ENCODE data around the gene SCAF4.
A peak's percentile ranks its signal among the peaks of the same experiment; 100 is the strongest.
"Not testable (repeated sequence)": the region's sequence is repeated elsewhere in the genome, so short reads cannot be mapped to it uniquely, and the experiment has no call there.

Gene SCAF4

GRCh38 chr21:31667639-31668038, 64.3 kb downstream of the SCAF4 start:
- DNase-seq = no peak

- DNase-seq = no peak
Observed at GRCh38 chr21:31667132-31667531, 64.8 kb downstream of the SCAF4 start.

- no peak for DNase-seq
Observed at GRCh38 chr21:31666445-31667010, 65.4 kb downstream of the SCAF4 start.

GRCh38 chr21:31665869-31666268, 66.0 kb downstream of the SCAF4 start:
- not testable (repeated sequence) for DNase-seq

GRCh38 chr21:31665397-31665796, 66.5 kb downstream of the SCAF4 start:
- no peak for DNase-seq

GRCh38 chr21:31663584-31664249, 68.2 kb downstream of the SCAF4 start:
- no peak for DNase-seq

GRCh38 chr21:31660591-31660990, 71.3 kb downstream of the SCAF4 start:
- no peak for DNase-seq

- DNase-seq = no peak
Observed at GRCh38 chr21:31660259-31660565, 71.7 kb downstream of the SCAF4 start.

GRCh38 chr21:31659536-31660258, 72.2 kb downstream of the SCAF4 start, which contains the start of gene SOD1:
Gene SOD1, plus strand, starts transcription at chr21:31659693. Its CDS starts 77 bp downstream, at chr21:31659770.
- peak; percentile 96 for DNase-seq

GRCh38 chr21:31659286-31659535, 72.7 kb downstream of the SCAF4 start:
- DNase-seq = no peak

GRCh38 chr21:31658053-31658452, 73.9 kb downstream of the SCAF4 start:
- no peak for DNase-seq

- DNase-seq = no peak
Observed at GRCh38 chr21:31656199-31657095, 75.5 kb downstream of the SCAF4 start.

- not testable (repeated sequence) for DNase-seq
Observed at GRCh38 chr21:31654821-31655580, 76.9 kb downstream of the SCAF4 start.

- DNase-seq = no peak
Observed at GRCh38 chr21:31654340-31654739, 77.6 kb downstream of the SCAF4 start.

GRCh38 chr21:31651491-31651890, 80.4 kb downstream of the SCAF4 start:
- not testable (repeated sequence) for DNase-seq

GRCh38 chr21:31650930-31651329, 81.0 kb downstream of the SCAF4 start:
- no peak for DNase-seq

GRCh38 chr21:31647650-31648049, 84.3 kb downstream of the SCAF4 start:
- DNase-seq = no peak

GRCh38 chr21:31644643-31645042, 87.3 kb downstream of the SCAF4 start:
- DNase-seq = no peak

- no peak for DNase-seq
Observed at GRCh38 chr21:31641416-31641922, 90.4 kb downstream of the SCAF4 start.

- no peak for DNase-seq
Observed at GRCh38 chr21:31636874-31637273, 95.0 kb downstream of the SCAF4 start.

- DNase-seq = no peak
Observed at GRCh38 chr21:31634993-31635392, 96.9 kb downstream of the SCAF4 start.

GRCh38 chr21:31631881-31632280, 100.0 kb downstream of the SCAF4 start:
- DNase-seq = not testable (repeated sequence)

Measured in femur (tissue), 1 donor.